Spleen (tissue), 11 donors: ENCODE data around the gene LRP11. TPM values are rescaled to one million over a fixed set of nuclear protein-coding genes. Genes with fewer than 3 reads are reported as not detected.

ENCODE experiments used
- DNase-seq: peaks from one replicate; pipeline ENCODE4 v3.0.0-alpha.2; 2020
- H3K27ac ChIP-seq, 8 donors: fragments of 200-600 bp; sonication (generic) in 7 of 8; 1 replicate in 4 of 8; 2 replicates in 4 of 8; pipeline versions ENCODE4 v1.5.0 to v1.8.0; 2016 to 2021; ENCODE audit warnings: inconsistent platforms in 4 of 8, mild to moderate bottlenecking in 4 of 8, moderate library complexity in 1 of 8
- H3K27me3 ChIP-seq, 7 donors: fragments of 200-600 bp; sonication (generic) in 6 of 7; replicated peaks in 1 of 7; 1 replicate in 4 of 7; 2 replicates in 3 of 7; pipeline versions ENCODE4 v1.5.0 to v1.8.0; 2016 to 2021; ENCODE audit warnings: inconsistent platforms in 3 of 7, mild to moderate bottlenecking in 1 of 7
- H3K36me3 ChIP-seq, 6 donors: fragments of 200-600 bp; sonication (generic) in 5 of 6; 1 replicate in 4 of 6; 2 replicates in 2 of 6; pipeline versions ENCODE4 v1.5.0 to v1.8.0; 2016 to 2021; ENCODE audit warnings: inconsistent platforms in 2 of 6
- H3K4me1 ChIP-seq, 6 donors: fragments of 200-600 bp; sonication (generic) in 5 of 6; 1 replicate in 3 of 6; 2 replicates in 3 of 6; pipeline versions ENCODE4 v1.5.0 to v1.8.0; 2016 to 2021; ENCODE audit warnings: inconsistent platforms in 3 of 6
- H3K4me3 ChIP-seq, 8 donors: fragments of 200-600 bp; sonication (generic) in 7 of 8; 1 replicate in 4 of 8; 2 replicates in 4 of 8; pipeline versions ENCODE4 v1.5.0 to v1.8.0; 2016 to 2021; ENCODE audit warnings: inconsistent platforms in 4 of 8, mild to moderate bottlenecking in 4 of 8, moderate library complexity in 2 of 8
- H3K9me3 ChIP-seq, 8 donors: fragments of 200-600 bp; sonication (generic) in 7 of 8; 1 replicate in 4 of 8; 2 replicates in 4 of 8; pipeline versions ENCODE4 v1.5.0 to v1.8.0; 2016 to 2021; ENCODE audit warnings: inconsistent platforms in 4 of 8
- POLR2A ChIP-seq, 3 donors: fragments of 450-650 bp; IDR thresholded peaks; one replicate each; pipeline ENCODE4 v1.5.1; 2017; ENCODE audit warnings: antibody characterized with exemption in 3 of 3, mild to moderate bottlenecking in 1 of 3
- POLR2AphosphoS5 ChIP-seq, 3 donors: sonication (generic); formaldehyde crosslinking; IDR thresholded peaks; one replicate each; pipeline ENCODE4 v1.5.1; 2017; ENCODE audit warnings: antibody characterized with exemption in 3 of 3
- WGBS, 5 donors: extraction: QIAGEN DNeasy Blood & Tissue Kit in 3 of 5; methylation state at CpG; one replicate each; pipeline versions ENCODE4 v1.1.5 to v1.1.7; 2013 to 2018; 5-methylcytosine and 5-hydroxymethylcytosine counted together
- intact Hi-C: fragments of 100-400 bp; cut with DNase I; formaldehyde crosslinking; loops from one replicate; pipeline ENCODE4 v1.15.0; 2023; ENCODE audit warnings: low total_unique reads
- polyA plus RNA-seq, 3 donors: library from polyadenylated mRNA; stranded (reverse); fragments of 200-250 nt; gene quantifications; one replicate each; pipeline ENCODE4 v1.2.1, GENCODE V29; 2013
- total RNA-seq, 7 donors: library from RNA; depleted of rRNA in 3 of 7; stranded (reverse); fragments of >200 nt in 3 of 7; fragmentation: NEBNext Ultra II Directional in 4 of 7; extraction: Animal tissue kit (Norgen Biotek cat#: 25700) in 4 of 7; gene quantifications; one replicate each; pipeline versions ENCODE4 v1.1.0 to v1.2.1, GENCODE V29; 2016 to 2021
- TF ChIP-seq, protein P1 (sequence below), 11 experiments: fragments of 200-600 bp in 7 of 11; fragments of 450-650 bp in 4 of 11; sonication (generic) in 4 of 11; IDR thresholded peaks in 8 of 11; conservative IDR thresholded peaks in 3 of 11; 1 replicate in 7 of 11; 2 replicates in 4 of 11; pipeline versions ENCODE4 v1.4.0 to v1.8.0; 2016 to 2021; ENCODE audit warnings: antibody characterized with exemption in 11 of 11, inconsistent platforms in 4 of 11, mild to moderate bottlenecking in 1 of 11
- donor health status: healthy with polysubstance abuse.
- donor health status: DM: no; HTN: no; CAD: no; lungs with moderate emphysema.
- donor health status: DM: no; HTN: no; CAD: no.
- donor health status: Bipolar disorder and iron deficiency.
- donor health status: healthy.
- donor health status: DM: no; HTN: no; CAD: no.
- donor health status: DM: yes; HTN: yes; CAD: no.

Gene LRP11
- total and polyA plus RNA-seq, 10 donors: 0.65 to 15.0 (median 7.1) TPM

DNA sequence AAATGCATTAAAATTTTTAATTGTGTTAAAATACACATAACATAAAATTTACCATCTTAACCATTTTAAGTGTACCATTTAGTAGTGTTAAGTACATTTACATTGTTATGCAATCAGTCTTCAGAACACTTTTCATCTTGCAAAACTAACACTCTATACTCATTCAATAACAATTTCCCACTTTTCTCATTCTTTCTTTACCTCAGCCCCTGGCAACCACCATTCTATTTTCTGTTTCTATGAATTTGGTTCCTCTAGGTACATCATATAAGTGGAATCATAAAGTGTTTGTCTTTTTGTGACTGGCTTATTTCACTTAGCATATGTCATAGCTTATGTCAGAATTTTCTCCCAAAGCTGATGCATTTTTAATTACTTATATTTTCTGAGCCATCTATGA, 82.4 kb downstream of the LRP11 start:
- no peaks in the 10 kb centered on the region for H3K4me1 ChIP-seq
- TF ChIP-seq POLR2AphosphoS5 (IDR thresholded peaks at IDR 0.05) (no peak), POLR2A (IDR thresholded peaks at IDR 0.05) (no peak)
- TF ChIP-seq, protein P1, sequence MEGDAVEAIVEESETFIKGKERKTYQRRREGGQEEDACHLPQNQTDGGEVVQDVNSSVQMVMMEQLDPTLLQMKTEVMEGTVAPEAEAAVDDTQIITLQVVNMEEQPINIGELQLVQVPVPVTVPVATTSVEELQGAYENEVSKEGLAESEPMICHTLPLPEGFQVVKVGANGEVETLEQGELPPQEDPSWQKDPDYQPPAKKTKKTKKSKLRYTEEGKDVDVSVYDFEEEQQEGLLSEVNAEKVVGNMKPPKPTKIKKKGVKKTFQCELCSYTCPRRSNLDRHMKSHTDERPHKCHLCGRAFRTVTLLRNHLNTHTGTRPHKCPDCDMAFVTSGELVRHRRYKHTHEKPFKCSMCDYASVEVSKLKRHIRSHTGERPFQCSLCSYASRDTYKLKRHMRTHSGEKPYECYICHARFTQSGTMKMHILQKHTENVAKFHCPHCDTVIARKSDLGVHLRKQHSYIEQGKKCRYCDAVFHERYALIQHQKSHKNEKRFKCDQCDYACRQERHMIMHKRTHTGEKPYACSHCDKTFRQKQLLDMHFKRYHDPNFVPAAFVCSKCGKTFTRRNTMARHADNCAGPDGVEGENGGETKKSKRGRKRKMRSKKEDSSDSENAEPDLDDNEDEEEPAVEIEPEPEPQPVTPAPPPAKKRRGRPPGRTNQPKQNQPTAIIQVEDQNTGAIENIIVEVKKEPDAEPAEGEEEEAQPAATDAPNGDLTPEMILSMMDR (IDR thresholded peaks at IDR 0.05 in 8 of 11, conservative IDR thresholded peaks at IDR 0.05 in 3 of 11): no peak
- H3K36me3 ChIP-seq: peaks cover 0 to 80% (median 21%) of the 10 kb centered on the region in 6 donors
- no peak for DNase-seq
- intact Hi-C loops: no loop called here
- no peak overlapping the region for H3K4me3 ChIP-seq
- H3K27me3 ChIP-seq: no peaks in the 10 kb centered on the region
- H3K9me3 ChIP-seq: no peaks in the 10 kb centered on the region
- H3K27ac ChIP-seq: no peak overlapping the region

GRCh38 chr6:149779644-149779963, 84.6 kb downstream of the LRP11 start:
- Histone ChIP-seq H3K4me1 (no peaks in the 10 kb centered on the region), H3K9me3 (no peaks in the 10 kb centered on the region), H3K36me3 (peaks cover 0 to 100% (median 31%) of the 10 kb centered on the region in 6 donors), H3K27me3 (no peaks in the 10 kb centered on the region), H3K27ac (no peak overlapping the region), H3K4me3 (no peak overlapping the region)
- DNase-seq: no peak
- WGBS, 5 donors: 46 to 91% (median 69%) methylated on average over 2 of the region's 2 CpGs
- no peak for TF ChIP-seq POLR2A (IDR thresholded peaks at IDR 0.05)
- TF ChIP-seq, protein P1 (IDR thresholded peaks at IDR 0.05 in 8 of 11, conservative IDR thresholded peaks at IDR 0.05 in 3 of 11): no peak
- TF ChIP-seq POLR2AphosphoS5 (IDR thresholded peaks at IDR 0.05): no peak
- intact Hi-C loops: no loop called here

- H3K4me1 ChIP-seq: no peaks in the 10 kb centered on the region
These were observed 86.5 kb downstream of the LRP11 start for GRCh38 chr6:149777624-149778023.

GRCh38 chr6:149771925-149772324, 92.2 kb downstream of the LRP11 start:
- Histone ChIP-seq H3K4me1 (peaks cover 0 to 4% (median 0%) of the 10 kb centered on the region in 6 donors), H3K9me3 (peaks cover 0 to 3% (median 0%) of the 10 kb centered on the region in 8 donors), H3K36me3 (peaks cover 3 to 96% (median 49%) of the 10 kb centered on the region in 6 donors), H3K27me3 (no peaks in the 10 kb centered on the region), H3K27ac (no peak overlapping the region), H3K4me3 (no peak overlapping the region)
- no peak for TF ChIP-seq POLR2A (IDR thresholded peaks at IDR 0.05)
- TF ChIP-seq, protein P1 (IDR thresholded peaks at IDR 0.05 in 8 of 11, conservative IDR thresholded peaks at IDR 0.05 in 3 of 11): no peak
- TF ChIP-seq POLR2AphosphoS5 (IDR thresholded peaks at IDR 0.05): no peak
- no peak for DNase-seq
- WGBS, 5 donors: 88 to 95% (median 92%) methylated on average over 6 of the region's 6 CpGs
- intact Hi-C loops: no loop called here

More at GRCh38 chr6:149777624-149778023, 86.5 kb downstream of the LRP11 start:
- no peaks in the 10 kb centered on the region for H3K27me3 ChIP-seq
- 93 to 100% (median 95%) methylated on average over 1 of the region's 1 CpG for WGBS, 5 donors
- H3K9me3 ChIP-seq: no peaks in the 10 kb centered on the region
- intact Hi-C loops: no loop called here
- no peak overlapping the region for H3K27ac ChIP-seq
- no peak overlapping the region for H3K4me3 ChIP-seq
- TF ChIP-seq POLR2A (IDR thresholded peaks at IDR 0.05): no peak
- TF ChIP-seq, protein P1 (IDR thresholded peaks at IDR 0.05 in 8 of 11, conservative IDR thresholded peaks at IDR 0.05 in 3 of 11): no peak
- TF ChIP-seq POLR2AphosphoS5 (IDR thresholded peaks at IDR 0.05): no peak
- peaks cover 0 to 100% (median 45%) of the 10 kb centered on the region in 6 donors for H3K36me3 ChIP-seq
- DNase-seq: no peak
